Neural progenitor cell (in vitro differentiated cells): Measurements from ENCODE around the gene PBX1. TPM values are rescaled to one million over a fixed set of nuclear protein-coding genes. Genes with fewer than 3 reads are reported as not detected.

Source experiments
- DNase-seq: peaks from one replicate; pipeline ENCODE4 v3.0.0-alpha.2; 2016; ENCODE audit warnings: low spot score
- H2AFZ ChIP-seq: fragments of 200-600 bp; sonication (generic); replicated peaks from 2 replicates; pipeline ENCODE4 v1.6.1; 2016; ENCODE audit warnings: antibody characterized with exemption
- H3F3A ChIP-seq: fragments of 200-600 bp; sonication (generic); 2 replicates; pipeline ENCODE4 v1.6.1; 2016; ENCODE audit warnings: antibody characterized with exemption, low read depth
- H3K27ac ChIP-seq: fragments of 200-600 bp; sonication (generic); 2 replicates; pipeline ENCODE4 v1.5.1; 2016; ENCODE audit warnings: mild to moderate bottlenecking
- H3K27me3 ChIP-seq: fragments of 200-600 bp; sonication (generic); 2 replicates; pipeline ENCODE4 v1.6.1; 2016; ENCODE audit warnings: mild to moderate bottlenecking, moderate library complexity
- H3K36me3 ChIP-seq: fragments of 200-600 bp; sonication (generic); 2 replicates; pipeline ENCODE4 v1.5.1; 2016
- H3K4me1 ChIP-seq: fragments of 200-600 bp; sonication (generic); 2 replicates; pipeline ENCODE4 v1.6.1; 2016; ENCODE audit warnings: mixed run types
- H3K4me2 ChIP-seq: fragments of 200-600 bp; sonication (generic); 2 replicates; pipeline ENCODE4 v1.6.1; 2016
- H3K4me3 ChIP-seq: fragments of 200-600 bp; sonication (generic); 2 replicates; pipeline ENCODE4 v1.5.1; 2016
- H3K79me2 ChIP-seq: fragments of 200-600 bp; sonication (generic); 2 replicates; pipeline ENCODE4 v1.6.1; 2016; ENCODE audit warnings: low read depth
- H3K9ac ChIP-seq: fragments of 200-600 bp; sonication (generic); 2 replicates; pipeline ENCODE4 v1.6.1; 2016
- H3K9me3 ChIP-seq: fragments of 200-600 bp; sonication (generic); 2 replicates; pipeline ENCODE4 v1.5.1; 2016; ENCODE audit warnings: low read depth
- H4K20me1 ChIP-seq: fragments of 200-600 bp; sonication (generic); 2 replicates; pipeline ENCODE4 v1.6.1; 2016; ENCODE audit warnings: low read depth
- H3K27ac Mint-ChIP-seq: 3 replicates; pipeline ENCODE4 v1.8.0; 2021; ENCODE audit warnings: mixed read lengths
- H3K27me3 Mint-ChIP-seq: 2 replicates; pipeline ENCODE4 v1.8.0; 2022; ENCODE audit warnings: low read depth, mild to moderate bottlenecking, inconsistent platforms, moderate library complexity, mixed read lengths; ENCODE audit not compliant: insufficient read depth
- H3K36me3 Mint-ChIP-seq: 3 replicates; pipeline ENCODE4 v1.8.0; 2021; ENCODE audit warnings: mixed read lengths
- H3K4me1 Mint-ChIP-seq: 3 replicates; pipeline ENCODE4 v1.8.0; 2021; ENCODE audit warnings: mixed read lengths
- H3K4me3 Mint-ChIP-seq: 3 replicates; pipeline ENCODE4 v1.8.0; 2021; ENCODE audit warnings: mild to moderate bottlenecking, moderate library complexity, mixed read lengths
- H3K9me3 Mint-ChIP-seq: 3 replicates; pipeline ENCODE4 v1.8.0; 2020; ENCODE audit warnings: mixed read lengths
- EZH2 ChIP-seq: fragments of 200-600 bp; sonication (generic); IDR thresholded peaks from 2 replicates; pipeline ENCODE4 v1.6.1; 2017; ENCODE audit warnings: antibody characterized with exemption, mild to moderate bottlenecking, moderate library complexity
- EZH2phosphoT487 ChIP-seq: fragments of 200-600 bp; sonication (generic); IDR thresholded peaks from 2 replicates; pipeline ENCODE4 v1.6.1; 2017; ENCODE audit warnings: antibody characterized with exemption
- total RNA-seq: library from RNA; depleted of rRNA; stranded (reverse); fragments of >200 nt; gene quantifications from 2 replicates; pipeline ENCODE4 v1.2.3, GENCODE V29; 2015; ENCODE audit warnings: low replicate concordance
- TF ChIP-seq, protein P1 (sequence below): fragments of 200-600 bp; sonication (generic); IDR thresholded peaks from 2 replicates; pipeline ENCODE4 v1.5.1; 2017; ENCODE audit warnings: antibody characterized with exemption, mild to moderate bottlenecking

Gene PBX1
- total RNA-seq, 1 donor from 2014 or later = 91.1 TPM

DNA sequence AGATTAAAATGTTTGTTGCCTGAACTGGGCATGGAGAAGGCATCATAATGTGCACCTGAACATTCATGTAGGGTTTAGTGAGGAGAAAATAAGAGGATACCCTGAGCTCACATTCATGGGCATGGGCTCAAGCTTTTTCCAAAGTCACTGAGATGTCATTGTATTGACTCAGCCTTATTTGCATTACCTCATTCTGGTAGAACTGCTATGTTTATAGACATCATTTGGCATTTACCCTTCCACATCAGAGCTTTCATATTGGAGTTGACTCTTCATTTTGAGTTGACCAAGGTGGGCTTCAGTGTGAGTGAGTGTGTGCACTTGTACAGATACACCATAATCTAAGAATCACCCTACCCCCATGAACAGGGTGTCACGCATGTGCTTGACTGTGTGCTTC, 143.2 kb downstream of the PBX1 start:
- peaks cover 3% of the 10 kb centered on the region for H3K27me3 Mint-ChIP-seq
- no peak overlapping the region for H3K4me2 ChIP-seq
- H3F3A ChIP-seq = peaks cover 14% of the 10 kb centered on the region

DNA sequence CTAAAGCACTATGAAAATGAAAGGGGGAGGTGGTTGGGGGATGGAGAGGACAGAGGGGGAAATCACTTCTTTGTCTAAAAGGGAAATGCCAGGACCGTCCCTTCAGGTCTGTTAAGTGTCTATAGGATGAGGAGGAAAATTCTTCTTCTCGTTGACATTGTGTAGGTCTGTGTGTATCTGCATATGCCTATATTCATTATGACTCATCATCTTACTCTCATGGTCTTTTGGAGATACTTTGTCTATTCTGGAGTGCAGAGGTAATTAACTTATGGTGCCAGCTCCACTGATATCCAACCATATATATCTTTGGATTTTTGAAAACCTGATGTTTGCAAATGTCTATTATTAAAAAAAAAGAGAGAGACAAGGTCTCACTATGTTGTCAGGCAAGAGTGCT, 143.7 kb downstream of the PBX1 start:
- no peak overlapping the region for H3K9ac ChIP-seq
- H3K27ac Mint-ChIP-seq = no peak overlapping the region
- H4K20me1 ChIP-seq = peaks cover 80% of the 10 kb centered on the region
- H3K4me2 ChIP-seq = no peak overlapping the region
- H3K4me1 ChIP-seq = peaks cover 30% of the 10 kb centered on the region
- no peak overlapping the region for H2AFZ ChIP-seq
- peaks cover 14% of the 10 kb centered on the region for H3F3A ChIP-seq
- H3K27me3 Mint-ChIP-seq = peaks cover 3% of the 10 kb centered on the region
- DNase-seq = no peak
- no peak overlapping the region for H3K4me3 Mint-ChIP-seq
- H3K79me2 ChIP-seq = peaks cover 96% of the 10 kb centered on the region
- H3K27ac ChIP-seq = no peak overlapping the region
- TF ChIP-seq, protein P1, sequence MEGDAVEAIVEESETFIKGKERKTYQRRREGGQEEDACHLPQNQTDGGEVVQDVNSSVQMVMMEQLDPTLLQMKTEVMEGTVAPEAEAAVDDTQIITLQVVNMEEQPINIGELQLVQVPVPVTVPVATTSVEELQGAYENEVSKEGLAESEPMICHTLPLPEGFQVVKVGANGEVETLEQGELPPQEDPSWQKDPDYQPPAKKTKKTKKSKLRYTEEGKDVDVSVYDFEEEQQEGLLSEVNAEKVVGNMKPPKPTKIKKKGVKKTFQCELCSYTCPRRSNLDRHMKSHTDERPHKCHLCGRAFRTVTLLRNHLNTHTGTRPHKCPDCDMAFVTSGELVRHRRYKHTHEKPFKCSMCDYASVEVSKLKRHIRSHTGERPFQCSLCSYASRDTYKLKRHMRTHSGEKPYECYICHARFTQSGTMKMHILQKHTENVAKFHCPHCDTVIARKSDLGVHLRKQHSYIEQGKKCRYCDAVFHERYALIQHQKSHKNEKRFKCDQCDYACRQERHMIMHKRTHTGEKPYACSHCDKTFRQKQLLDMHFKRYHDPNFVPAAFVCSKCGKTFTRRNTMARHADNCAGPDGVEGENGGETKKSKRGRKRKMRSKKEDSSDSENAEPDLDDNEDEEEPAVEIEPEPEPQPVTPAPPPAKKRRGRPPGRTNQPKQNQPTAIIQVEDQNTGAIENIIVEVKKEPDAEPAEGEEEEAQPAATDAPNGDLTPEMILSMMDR = no peak
- TF ChIP-seq EZH2phosphoT487 (no peak), EZH2 (no peak)
- H3K4me3 ChIP-seq = no peak overlapping the region
- H3K9me3 Mint-ChIP-seq = no peaks in the 10 kb centered on the region
- H3K9me3 ChIP-seq = no peaks in the 10 kb centered on the region
- no peaks in the 10 kb centered on the region for H3K27me3 ChIP-seq
- no peaks in the 10 kb centered on the region for H3K36me3 ChIP-seq
- H3K4me1 Mint-ChIP-seq = peaks cover 53% of the 10 kb centered on the region
- no peaks in the 10 kb centered on the region for H3K36me3 Mint-ChIP-seq

More for the DNA sequence above, 143.2 kb downstream of the PBX1 start:
- Histone ChIP-seq H3K4me3 (no peak overlapping the region), H3K9ac (no peak overlapping the region), H4K20me1 (peaks cover 75% of the 10 kb centered on the region), H3K9me3 (no peaks in the 10 kb centered on the region), H3K36me3 (no peaks in the 10 kb centered on the region), H3K79me2 (peaks cover 97% of the 10 kb centered on the region), H2AFZ (no peak overlapping the region), H3K4me1 (peaks cover 30% of the 10 kb centered on the region), H3K27ac (no peak overlapping the region), H3K27me3 (no peaks in the 10 kb centered on the region)
- H3K4me1 Mint-ChIP-seq = peaks cover 49% of the 10 kb centered on the region
- no peak overlapping the region for H3K4me3 Mint-ChIP-seq
- no peaks in the 10 kb centered on the region for H3K9me3 Mint-ChIP-seq
- H3K36me3 Mint-ChIP-seq = no peaks in the 10 kb centered on the region
- no peak for TF ChIP-seq EZH2
- TF ChIP-seq, protein P1 = no peak
- TF ChIP-seq EZH2phosphoT487 = no peak
- DNase-seq = no peak
- no peak overlapping the region for H3K27ac Mint-ChIP-seq

- H3K4me1 Mint-ChIP-seq = peaks cover 58% of the 10 kb centered on the region
- peaks cover 96% of the 10 kb centered on the region for H3K79me2 ChIP-seq
- no peaks in the 10 kb centered on the region for H3K27me3 ChIP-seq
- no peak overlapping the region for H2AFZ ChIP-seq
- TF ChIP-seq, protein P1 = peak; percentile 11
- TF ChIP-seq EZH2 = no peak
- H4K20me1 ChIP-seq = peaks cover 86% of the 10 kb centered on the region
- H3K27me3 Mint-ChIP-seq = no peaks in the 10 kb centered on the region
- no peaks in the 10 kb centered on the region for H3K36me3 Mint-ChIP-seq
- peaks cover 14% of the 10 kb centered on the region for H3F3A ChIP-seq
- H3K9me3 ChIP-seq = no peaks in the 10 kb centered on the region
- no peak overlapping the region for H3K4me3 Mint-ChIP-seq
- H3K36me3 ChIP-seq = no peaks in the 10 kb centered on the region
- no peak overlapping the region for H3K4me3 ChIP-seq
- peaks cover 33% of the 10 kb centered on the region for H3K4me1 ChIP-seq
- H3K27ac Mint-ChIP-seq = no peak overlapping the region
- H3K27ac ChIP-seq = no peak overlapping the region
- H3K4me2 ChIP-seq = no peak overlapping the region
- no peak for DNase-seq
- no peak overlapping the region for H3K9ac ChIP-seq
- no peaks in the 10 kb centered on the region for H3K9me3 Mint-ChIP-seq
Measured at GRCh38 chr1:164703463-164703862, 144.5 kb downstream of the PBX1 start.
